ENCODE data around the gene DYNC1I2.

- TF ChIP-seq POLR2AphosphoS5 (IDR thresholded peaks at IDR 0.05) (no peak), CTCF (IDR thresholded peaks at IDR 0.05) (no peak), EP300 (IDR thresholded peaks at IDR 0.05) (no peak)
These were observed 21.9 kb downstream of the DYNC1I2 start for GRCh38 chr2:171709011-171709685.

Measured in sigmoid colon (tissue), 4 donors.